Measurements from ENCODE around the gene TTC3.

GRCh38 chr21:37155186-37155585, 82.1 kb downstream of the TTC3 start:
- TF ChIP-seq CTCF (conservative IDR thresholded peaks at IDR 0.05) = no peak
- TF ChIP-seq EZH2 (IDR thresholded peaks at IDR 0.05; ENCODE audit: low read depth) = no peak

Measured in PC-9 (cell line).